GM06990 (cell line): ENCODE measurements around the gene RAB37.

Experiments
- DNase-seq: peaks from one replicate; pipeline ENCODE4 v3.0.0-alpha.2; 2011; ENCODE audit not compliant: insufficient read length; ENCODE audit errors: extremely low read depth
- H3K27me3 ChIP-seq: replicated peaks from 2 replicates; pipeline ENCODE4 v1.6.0; 2011; ENCODE audit warnings: low read length; ENCODE audit not compliant: control insufficient read depth, insufficient read depth
- H3K36me3 ChIP-seq: 2 replicates; pipeline ENCODE4 v1.5.1; 2011; ENCODE audit warnings: low read length; ENCODE audit not compliant: control insufficient read depth, insufficient read depth
- H3K4me3 ChIP-seq: replicated peaks from 2 replicates; pipeline ENCODE4 v1.5.1; 2011; ENCODE audit warnings: low read depth, mild to moderate bottlenecking, control low read depth, low read length
- TF ChIP-seq, protein P1 (sequence below): IDR thresholded peaks from 2 replicates; pipeline ENCODE4 v1.5.1; 2011; ENCODE audit warnings: low read length, control low read depth, mild to moderate bottlenecking, inconsistent platforms; ENCODE audit not compliant: insufficient read depth, poor library complexity, severe bottlenecking

The RAB37 gene

DNA sequence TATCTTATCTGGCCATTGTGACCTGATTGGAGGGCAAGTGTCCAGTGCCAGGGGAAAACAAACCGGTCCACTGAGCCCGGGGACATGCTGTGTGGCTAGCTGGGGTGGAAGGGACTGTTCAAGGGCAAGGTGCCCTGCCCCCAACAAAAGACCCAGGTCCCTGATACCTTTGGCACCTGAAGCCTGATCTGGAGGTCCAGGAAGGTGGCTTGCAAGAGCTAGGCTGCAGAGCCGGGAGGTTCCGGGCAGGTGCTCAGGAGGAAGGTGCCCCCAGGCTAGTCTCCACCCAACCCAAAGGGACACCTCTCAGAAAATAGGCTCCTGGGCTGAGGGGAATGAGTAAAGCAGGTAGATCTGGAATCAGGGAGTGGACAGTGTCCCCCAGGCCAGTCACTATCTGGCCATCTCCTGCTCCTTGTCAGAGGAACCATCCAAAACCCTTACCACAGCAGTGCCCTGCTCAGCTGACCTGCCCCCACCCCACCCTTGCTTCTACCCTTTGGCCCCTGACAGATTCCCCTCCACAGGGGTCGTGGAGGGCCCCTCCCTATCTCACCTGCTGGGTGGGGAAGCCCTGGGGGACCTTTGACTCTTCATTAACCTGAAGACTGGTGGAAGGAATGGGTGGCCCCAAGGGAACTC is 32.9 kb downstream of the RAB37 start:
- Histone ChIP-seq H3K27me3 (no peaks in the 10 kb centered on the region), H3K36me3 (peaks cover 30% of the 10 kb centered on the region), H3K4me3 (no peak overlapping the region)
- TF ChIP-seq, protein P1, sequence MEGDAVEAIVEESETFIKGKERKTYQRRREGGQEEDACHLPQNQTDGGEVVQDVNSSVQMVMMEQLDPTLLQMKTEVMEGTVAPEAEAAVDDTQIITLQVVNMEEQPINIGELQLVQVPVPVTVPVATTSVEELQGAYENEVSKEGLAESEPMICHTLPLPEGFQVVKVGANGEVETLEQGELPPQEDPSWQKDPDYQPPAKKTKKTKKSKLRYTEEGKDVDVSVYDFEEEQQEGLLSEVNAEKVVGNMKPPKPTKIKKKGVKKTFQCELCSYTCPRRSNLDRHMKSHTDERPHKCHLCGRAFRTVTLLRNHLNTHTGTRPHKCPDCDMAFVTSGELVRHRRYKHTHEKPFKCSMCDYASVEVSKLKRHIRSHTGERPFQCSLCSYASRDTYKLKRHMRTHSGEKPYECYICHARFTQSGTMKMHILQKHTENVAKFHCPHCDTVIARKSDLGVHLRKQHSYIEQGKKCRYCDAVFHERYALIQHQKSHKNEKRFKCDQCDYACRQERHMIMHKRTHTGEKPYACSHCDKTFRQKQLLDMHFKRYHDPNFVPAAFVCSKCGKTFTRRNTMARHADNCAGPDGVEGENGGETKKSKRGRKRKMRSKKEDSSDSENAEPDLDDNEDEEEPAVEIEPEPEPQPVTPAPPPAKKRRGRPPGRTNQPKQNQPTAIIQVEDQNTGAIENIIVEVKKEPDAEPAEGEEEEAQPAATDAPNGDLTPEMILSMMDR = no peak
- no peak for DNase-seq

DNA sequence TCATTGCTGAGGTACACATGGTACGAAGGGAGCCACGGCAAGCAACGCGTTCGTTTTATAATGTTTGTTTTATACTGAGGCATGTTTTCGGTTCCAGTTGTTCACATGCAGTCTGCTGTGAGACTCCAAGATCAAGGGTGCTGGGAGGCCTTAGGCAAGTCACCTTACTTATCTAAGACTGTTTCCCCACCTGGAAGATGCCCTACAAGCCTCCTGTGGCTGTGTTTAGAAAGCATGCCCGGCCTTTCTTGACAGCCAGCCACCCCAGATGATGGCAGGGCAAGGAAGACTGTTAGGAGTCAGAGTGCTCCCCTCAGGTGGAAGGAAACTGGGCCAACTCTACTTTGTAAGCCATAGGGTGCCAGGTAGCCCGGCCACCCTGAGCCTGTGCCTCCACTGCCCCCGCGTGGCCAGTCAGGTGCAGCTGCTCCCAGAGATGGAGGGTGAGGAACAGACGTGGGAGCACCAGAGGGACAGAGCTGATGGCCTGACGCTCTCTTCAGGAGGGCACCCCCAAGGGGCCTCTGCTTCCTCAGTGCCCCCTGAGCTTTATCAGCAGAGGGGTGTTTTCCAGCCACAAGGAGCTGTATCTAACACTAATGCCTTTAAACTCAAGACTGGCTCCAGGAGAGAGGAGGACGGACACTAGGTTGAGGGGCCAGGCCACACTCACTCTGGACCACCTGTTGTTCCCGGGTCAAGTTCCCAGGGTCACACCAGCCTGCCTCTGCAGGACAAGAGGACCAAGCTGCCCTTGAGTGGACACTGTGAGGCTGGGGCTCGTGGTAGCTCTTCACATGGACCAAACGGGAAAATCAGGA is 33.7 kb downstream of the RAB37 start:
- TF ChIP-seq, protein P1 = peak; percentile 90
- peak; percentile 56 for DNase-seq
- H3K4me3 ChIP-seq = no peak overlapping the region
- no peaks in the 10 kb centered on the region for H3K27me3 ChIP-seq
- peaks cover 30% of the 10 kb centered on the region for H3K36me3 ChIP-seq

GRCh38 chr17:74771319-74771914 is 34.4 kb downstream of the RAB37 start:
- H3K4me3 ChIP-seq = no peak overlapping the region
- no peaks in the 10 kb centered on the region for H3K27me3 ChIP-seq
- TF ChIP-seq, protein P1 = no peak
- DNase-seq = no peak
- peaks cover 30% of the 10 kb centered on the region for H3K36me3 ChIP-seq

DNA sequence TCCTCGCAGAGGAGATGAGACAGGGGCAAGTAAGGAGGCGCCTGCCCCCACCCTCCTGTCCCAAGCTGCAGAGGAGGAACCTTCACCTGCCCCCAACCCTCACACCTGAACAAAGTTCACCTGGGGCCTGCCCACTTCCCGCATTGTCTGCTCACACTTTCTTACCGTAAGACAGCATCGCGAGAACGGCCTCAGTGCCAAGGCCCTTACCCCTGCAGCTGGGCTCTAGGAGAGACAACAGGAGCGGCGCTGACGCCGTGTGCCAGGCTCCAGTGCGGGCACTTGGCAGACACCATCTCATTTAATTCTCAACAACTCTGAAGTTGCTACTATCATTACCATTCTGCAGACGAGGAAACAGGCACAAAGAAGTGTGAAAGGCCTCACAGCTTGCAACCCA is 35.0 kb downstream of the RAB37 start:
- no peak for DNase-seq
- TF ChIP-seq, protein P1 = no peak
- no peaks in the 10 kb centered on the region for H3K27me3 ChIP-seq
- H3K36me3 ChIP-seq = peaks cover 30% of the 10 kb centered on the region
- no peak overlapping the region for H3K4me3 ChIP-seq

GRCh38 chr17:74773414-74773813 is 36.4 kb downstream of the RAB37 start:
- H3K27me3 ChIP-seq = no peaks in the 10 kb centered on the region
- H3K4me3 ChIP-seq = no peak overlapping the region
- TF ChIP-seq, protein P1 = no peak
- no peak for DNase-seq
- peaks cover 27% of the 10 kb centered on the region for H3K36me3 ChIP-seq
